Osteoblast (primary cell): ENCODE measurements around the gene ERI2. TPM values are rescaled to one million over a fixed set of nuclear protein-coding genes. Genes with fewer than 3 reads are reported as not detected.

Source experiments
- DNase-seq: peaks from one replicate; pipeline ENCODE4 v3.0.0; 2011; ENCODE audit warnings: low spot score, mixed read lengths; ENCODE audit not compliant: insufficient read length; ENCODE audit errors: missing footprints
- H2AFZ ChIP-seq: 2 replicates; pipeline ENCODE4 v1.6.0; 2011; ENCODE audit warnings: mild to moderate bottlenecking, low read length
- H3K27ac ChIP-seq: 2 replicates; pipeline ENCODE4 v1.5.1; 2011; ENCODE audit warnings: mild to moderate bottlenecking, low read depth, low read length, moderate library complexity
- H3K27me3 ChIP-seq: 2 replicates; pipeline ENCODE4 v1.6.0; 2012; ENCODE audit warnings: mild to moderate bottlenecking, control low read depth, inconsistent platforms, low read length, moderate library complexity; ENCODE audit not compliant: insufficient read depth
- H3K36me3 ChIP-seq: 2 replicates; pipeline ENCODE4 v1.5.1; 2011; ENCODE audit warnings: mild to moderate bottlenecking, low read length, control low read depth, moderate library complexity; ENCODE audit not compliant: insufficient read depth
- H3K4me1 ChIP-seq: 2 replicates; pipeline ENCODE4 v1.5.1; 2011; ENCODE audit warnings: mild to moderate bottlenecking, low read length, control low read depth, moderate library complexity; ENCODE audit not compliant: insufficient read depth
- H3K4me2 ChIP-seq: 2 replicates; pipeline ENCODE4 v1.6.0; 2011; ENCODE audit warnings: mild to moderate bottlenecking, low read length; ENCODE audit not compliant: insufficient read depth
- H3K4me3 ChIP-seq: fragments of 200-600 bp; sonication (generic); 3 replicates; pipeline ENCODE4 v1.5.1; 2012; ENCODE audit warnings: mild to moderate bottlenecking, low read length, inconsistent platforms; ENCODE audit not compliant: insufficient read depth
- H3K79me2 ChIP-seq: 2 replicates; pipeline ENCODE4 v1.6.0; 2012; ENCODE audit warnings: mild to moderate bottlenecking, low read length, control low read depth, inconsistent platforms; ENCODE audit not compliant: insufficient read depth
- H3K9me3 ChIP-seq: 2 replicates; pipeline ENCODE4 v1.5.1; 2011; ENCODE audit warnings: low read depth, low read length, control low read depth
- H4K20me1 ChIP-seq: 2 replicates; pipeline ENCODE4 v1.6.0; 2012; ENCODE audit warnings: mild to moderate bottlenecking, low read length, control low read depth; ENCODE audit not compliant: insufficient read depth
- total RNA-seq: library from RNA; depleted of rRNA; stranded (reverse); fragments of >200 nt; gene quantifications from 2 replicates; pipeline ENCODE4 v1.2.3, GENCODE V29; 2012
- TF ChIP-seq, protein P1 (sequence below): IDR thresholded peaks from 2 replicates; pipeline ENCODE4 v1.5.1; 2011; ENCODE audit warnings: mild to moderate bottlenecking, low read depth, low read length, moderate library complexity; ENCODE audit errors: extremely low read depth

The ERI2 gene
- total RNA-seq, 1 donor: 21.0 TPM

DNA sequence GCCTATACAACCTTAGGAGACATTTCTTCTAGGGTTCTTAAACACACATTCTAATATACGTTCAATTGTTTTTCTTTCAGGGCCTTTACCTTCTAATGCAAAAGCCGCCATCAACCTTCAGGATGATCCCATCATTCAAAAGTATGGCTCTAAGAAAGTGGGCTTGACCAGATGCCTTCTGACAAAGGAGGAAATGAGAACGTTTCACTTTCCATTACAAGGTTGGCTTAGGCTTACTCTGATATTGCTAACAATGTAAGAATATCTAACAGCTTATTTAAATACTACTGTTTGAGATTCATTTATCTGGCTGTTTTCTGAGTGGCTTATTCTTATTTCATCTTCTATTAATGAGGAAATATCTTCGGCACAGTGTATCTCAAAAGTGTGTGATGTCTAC is 15.4 kb upstream of the ERI2 start:
- no peaks in the 10 kb centered on the region for H3K27me3 ChIP-seq
- no peak overlapping the region for H3K4me2 ChIP-seq
- no peak for DNase-seq
- no peak overlapping the region for H2AFZ ChIP-seq
- H4K20me1 ChIP-seq: no peaks in the 10 kb centered on the region
- TF ChIP-seq, protein P1, sequence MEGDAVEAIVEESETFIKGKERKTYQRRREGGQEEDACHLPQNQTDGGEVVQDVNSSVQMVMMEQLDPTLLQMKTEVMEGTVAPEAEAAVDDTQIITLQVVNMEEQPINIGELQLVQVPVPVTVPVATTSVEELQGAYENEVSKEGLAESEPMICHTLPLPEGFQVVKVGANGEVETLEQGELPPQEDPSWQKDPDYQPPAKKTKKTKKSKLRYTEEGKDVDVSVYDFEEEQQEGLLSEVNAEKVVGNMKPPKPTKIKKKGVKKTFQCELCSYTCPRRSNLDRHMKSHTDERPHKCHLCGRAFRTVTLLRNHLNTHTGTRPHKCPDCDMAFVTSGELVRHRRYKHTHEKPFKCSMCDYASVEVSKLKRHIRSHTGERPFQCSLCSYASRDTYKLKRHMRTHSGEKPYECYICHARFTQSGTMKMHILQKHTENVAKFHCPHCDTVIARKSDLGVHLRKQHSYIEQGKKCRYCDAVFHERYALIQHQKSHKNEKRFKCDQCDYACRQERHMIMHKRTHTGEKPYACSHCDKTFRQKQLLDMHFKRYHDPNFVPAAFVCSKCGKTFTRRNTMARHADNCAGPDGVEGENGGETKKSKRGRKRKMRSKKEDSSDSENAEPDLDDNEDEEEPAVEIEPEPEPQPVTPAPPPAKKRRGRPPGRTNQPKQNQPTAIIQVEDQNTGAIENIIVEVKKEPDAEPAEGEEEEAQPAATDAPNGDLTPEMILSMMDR: no peak
- no peak overlapping the region for H3K27ac ChIP-seq
- H3K9me3 ChIP-seq: no peaks in the 10 kb centered on the region
- H3K4me3 ChIP-seq: no peak overlapping the region
- no peaks in the 10 kb centered on the region for H3K4me1 ChIP-seq
- H3K79me2 ChIP-seq: no peaks in the 10 kb centered on the region
- peaks cover 26% of the 10 kb centered on the region for H3K36me3 ChIP-seq

DNA sequence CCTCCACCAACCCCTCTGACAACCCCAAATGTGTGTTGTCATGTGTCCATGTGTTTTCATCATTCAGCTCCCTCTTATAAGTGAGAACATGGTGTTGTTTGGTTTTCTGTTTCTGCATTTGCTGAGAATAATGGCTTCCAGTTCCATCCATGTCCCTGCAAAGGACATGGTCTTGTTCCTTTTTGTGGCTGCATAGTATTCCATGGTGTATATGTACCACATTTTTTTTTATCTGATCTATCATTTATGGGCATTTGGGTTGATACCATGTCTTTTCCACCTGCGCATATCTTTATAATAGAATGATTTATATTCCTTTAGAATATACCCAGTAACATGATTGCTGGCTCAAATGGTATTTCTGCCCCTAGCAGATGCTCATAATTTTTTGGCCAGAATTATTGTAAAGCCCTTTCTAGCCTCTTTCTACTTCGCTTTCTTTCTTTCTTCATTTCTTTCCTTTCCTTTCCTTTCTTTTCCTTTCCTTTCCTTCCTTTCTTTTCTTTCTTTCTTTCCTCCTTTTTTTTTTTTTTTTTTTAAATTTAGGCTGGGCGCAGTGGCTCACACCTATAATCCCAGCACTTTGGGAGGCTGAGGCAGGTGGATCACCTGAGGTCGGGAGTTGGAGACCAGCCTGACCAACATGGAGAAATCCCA is 12.8 kb upstream of the ERI2 start:
- Histone ChIP-seq H3K27ac (no peak overlapping the region), H3K79me2 (no peaks in the 10 kb centered on the region), H3K4me1 (no peaks in the 10 kb centered on the region), H3K9me3 (no peaks in the 10 kb centered on the region), H3K36me3 (peaks cover 32% of the 10 kb centered on the region), H3K27me3 (no peaks in the 10 kb centered on the region), H2AFZ (no peak overlapping the region), H3K4me3 (no peak overlapping the region), H4K20me1 (no peaks in the 10 kb centered on the region), H3K4me2 (no peak overlapping the region)
- TF ChIP-seq, protein P1: no peak
- no peak for DNase-seq

DNA sequence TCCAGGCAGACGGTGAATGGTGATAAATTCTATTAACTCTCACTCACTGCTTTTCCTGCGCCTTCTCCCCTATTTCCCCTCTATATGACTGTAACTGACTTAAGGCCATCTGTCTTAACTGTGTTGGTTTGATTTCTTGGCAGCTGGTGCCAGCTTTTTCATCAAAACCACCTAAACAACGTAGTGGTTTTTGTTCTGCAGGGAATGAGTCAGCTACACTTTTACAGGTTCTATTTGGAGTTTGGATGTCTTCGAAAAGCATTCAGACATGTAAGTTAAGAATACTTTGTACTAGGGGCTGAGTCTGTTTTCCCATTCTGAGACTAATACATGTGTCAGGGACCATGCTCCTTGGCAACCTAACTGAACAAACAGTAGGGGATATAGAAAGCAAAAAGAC is 8.5 kb upstream of the ERI2 start:
- H3K27me3 ChIP-seq: no peaks in the 10 kb centered on the region
- DNase-seq: peak; percentile 37
- no peaks in the 10 kb centered on the region for H4K20me1 ChIP-seq
- TF ChIP-seq, protein P1: no peak
- H3K36me3 ChIP-seq: peaks cover 31% of the 10 kb centered on the region
- H3K4me3 ChIP-seq: no peak overlapping the region
- H3K9me3 ChIP-seq: no peaks in the 10 kb centered on the region
- H3K4me2 ChIP-seq: no peak overlapping the region
- H2AFZ ChIP-seq: no peak overlapping the region
- peaks cover 7% of the 10 kb centered on the region for H3K79me2 ChIP-seq
- no peaks in the 10 kb centered on the region for H3K4me1 ChIP-seq
- no peak overlapping the region for H3K27ac ChIP-seq

DNA sequence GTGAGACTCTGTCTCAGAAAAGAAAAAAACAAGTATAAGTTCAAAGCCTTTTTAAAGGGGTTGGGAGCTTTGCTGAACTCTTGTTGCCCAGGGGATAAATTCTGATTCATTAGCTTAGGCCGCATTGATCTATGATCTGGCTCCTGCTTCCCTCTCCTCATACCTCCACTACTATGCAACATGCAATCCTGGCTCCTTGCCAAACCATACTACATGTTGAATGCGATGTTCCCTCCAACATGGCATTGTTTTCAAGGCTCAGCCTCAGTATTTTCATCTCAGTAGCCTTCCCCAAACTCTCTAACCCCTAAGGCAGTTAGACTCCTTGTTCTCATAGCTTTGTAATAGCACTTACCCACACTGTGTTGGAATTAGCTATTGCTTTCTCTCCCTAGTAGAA is 6.2 kb upstream of the ERI2 start:
- H3K27me3 ChIP-seq: no peaks in the 10 kb centered on the region
- H3K4me2 ChIP-seq: no peak overlapping the region
- H4K20me1 ChIP-seq: no peaks in the 10 kb centered on the region
- H3K9me3 ChIP-seq: no peaks in the 10 kb centered on the region
- H2AFZ ChIP-seq: no peak overlapping the region
- H3K27ac ChIP-seq: no peak overlapping the region
- peaks cover 4% of the 10 kb centered on the region for H3K4me1 ChIP-seq
- H3K36me3 ChIP-seq: peaks cover 21% of the 10 kb centered on the region
- H3K79me2 ChIP-seq: peaks cover 11% of the 10 kb centered on the region
- H3K4me3 ChIP-seq: no peak overlapping the region
- TF ChIP-seq, protein P1: no peak
- DNase-seq: no peak
